HCT116 (cell line): ENCODE measurements around the gene SPATA21. TPM values are rescaled to one million over a fixed set of nuclear protein-coding genes. Genes with fewer than 3 reads are reported as not detected.

Experiments
- ATAC-seq: fragments of 200-7000 bp; cut with Tn5 transposase; 2 replicates; pipeline ENCODE4 v1.9.1; 2020; ENCODE audit warnings: mild to moderate bottlenecking, moderate library complexity
- BruUV-seq: library from RNA; stranded (reverse); fragments of 400-500 nt; replicated peaks from 2 replicates; lab custom pipeline; 2021; lab: Mats Ljungman, UMichigan
- CTCF ChIA-PET: fragments of 300-600 bp; sonication (Branson Sonifier 250); formaldehyde crosslinking; loops from one replicate; lab custom pipeline; 2021; ENCODE audit warnings: antibody characterized with exemption; lab: Charles Lee
- POLR2A ChIA-PET: fragments of 300-600, 350-600 bp; sonication (Branson Sonifier 250); formaldehyde crosslinking; loops from one replicate; lab custom pipeline; 2021; ENCODE audit warnings: antibody characterized with exemption; lab: Charles Lee
- RAD21 ChIA-PET, 2 experiments: fragments of 300-600 bp; sonication (Branson Sonifier 250); formaldehyde crosslinking; loops; one replicate each; lab custom pipeline; 2023; ENCODE audit warnings: low total read pairs in 2 of 2; ENCODE audit not compliant: uncharacterized antibody in 2 of 2, unreplicated experiment in 2 of 2, low non-redundant PET in 1 of 2; lab: Charles Lee
- DNase-seq: peaks from one replicate; pipeline ENCODE4 v3.0.0-alpha.2; 2010; ENCODE audit warnings: low read depth, low spot score
- H2AFZ ChIP-seq: fragments of 200-600 bp; shearing (Covaris generic), sonication (generic); 2 replicates; pipeline ENCODE4 v1.6.1; 2017; ENCODE audit warnings: low read depth, mixed run types, mixed read lengths, antibody characterized with exemption, low read length; ENCODE audit not compliant: poor library complexity, severe bottlenecking
- H3K27ac ChIP-seq: 2 replicates; pipeline ENCODE4 v1.5.1; 2012; ENCODE audit warnings: low read depth, low read length
- H3K27me3 ChIP-seq: fragments of 200-600 bp; sonication (generic); 2 replicates; pipeline ENCODE4 v1.6.1; 2016; ENCODE audit warnings: mixed run types, low read length, mixed read lengths; ENCODE audit not compliant: insufficient read depth
- H3K36me3 ChIP-seq, 2 experiments: fragments of 200-500 bp in 1 of 2; fragments of 200-600 bp in 1 of 2; sonication (Bioruptor generic) in 1 of 2; sonication (generic) in 1 of 2; 2 replicates each; pipeline versions ENCODE4 v1.5.1 to v1.6.1; 2014 to 2016; ENCODE audit warnings: low read length in 2 of 2, inconsistent platforms in 1 of 2, mixed read lengths in 1 of 2, mixed run types in 1 of 2; ENCODE audit not compliant: insufficient read depth in 2 of 2, control insufficient read depth in 1 of 2
- H3K4me1 ChIP-seq, 2 experiments: fragments of 200-600 bp in 1 of 2; sonication (generic) in 1 of 2; 2 replicates each; pipeline versions ENCODE4 v1.5.1 to v1.6.1; 2012 to 2017; ENCODE audit warnings: low read length in 2 of 2, inconsistent platforms in 1 of 2, mild to moderate bottlenecking in 1 of 2, mixed read lengths in 1 of 2, mixed run types in 1 of 2, moderate library complexity in 1 of 2; ENCODE audit not compliant: insufficient read depth in 2 of 2, control insufficient read depth in 1 of 2
- H3K4me2 ChIP-seq: fragments of 200-600 bp; sonication (generic); 2 replicates; pipeline ENCODE4 v1.6.1; 2017; ENCODE audit warnings: mixed run types, low read length, mixed read lengths
- H3K4me3 ChIP-seq, 2 experiments: fragments of 200-600 bp in 1 of 2; sonication (generic) in 1 of 2; replicated peaks in 1 of 2; 2 replicates each; pipeline ENCODE4 v1.5.1; 2011 to 2016; ENCODE audit warnings: low read length in 2 of 2, control low read depth in 1 of 2, low read depth in 1 of 2, mild to moderate bottlenecking in 1 of 2, mixed read lengths in 1 of 2, mixed run types in 1 of 2
- H3K79me2 ChIP-seq: fragments of 200-600 bp; sonication (generic); 2 replicates; pipeline ENCODE4 v1.6.1; 2017; ENCODE audit warnings: mild to moderate bottlenecking, mixed run types, low read length, moderate library complexity, mixed read lengths; ENCODE audit not compliant: insufficient read depth
- H3K9ac ChIP-seq: fragments of 200-600 bp; sonication (generic); 2 replicates; pipeline ENCODE4 v1.6.1; 2016; ENCODE audit warnings: low read length, mixed read lengths
- H3K9me2 ChIP-seq: fragments of 200-600 bp; sonication (generic), shearing (Covaris generic); 2 replicates; pipeline ENCODE4 v1.6.1; 2017; ENCODE audit warnings: mixed run types, mild to moderate bottlenecking, moderate library complexity; ENCODE audit not compliant: insufficient read depth
- H3K9me3 ChIP-seq, 2 experiments: fragments of 200-500 bp in 1 of 2; fragments of 200-600 bp in 1 of 2; sonication (Bioruptor generic) in 1 of 2; sonication (generic) in 1 of 2; 2 replicates each; pipeline ENCODE4 v1.6.1; 2014 to 2017; ENCODE audit warnings: low read length in 2 of 2, mixed read lengths in 2 of 2, inconsistent platforms in 1 of 2, low read depth in 1 of 2, mild to moderate bottlenecking in 1 of 2, mixed run types in 1 of 2, moderate library complexity in 1 of 2; ENCODE audit not compliant: control insufficient read depth in 1 of 2, insufficient read depth in 1 of 2
- H4K20me1 ChIP-seq: fragments of 200-600 bp; sonication (generic), shearing (Covaris generic); 2 replicates; pipeline ENCODE4 v1.6.1; 2017; ENCODE audit warnings: mixed run types, mild to moderate bottlenecking, moderate library complexity; ENCODE audit not compliant: insufficient read depth
- CBX3 ChIP-seq: IDR thresholded peaks from 2 replicates; pipeline ENCODE4 v1.6.1; 2012; ENCODE audit warnings: low read depth
- CEBPB ChIP-seq: IDR thresholded peaks from 2 replicates; pipeline ENCODE4 v1.6.1; 2012; ENCODE audit warnings: low read depth
- EGR1 ChIP-seq: IDR thresholded peaks from 2 replicates; pipeline ENCODE4 v1.6.1; 2012; ENCODE audit warnings: low read depth
- ELF1 ChIP-seq: IDR thresholded peaks from 2 replicates; pipeline ENCODE4 v1.6.1; 2012; ENCODE audit warnings: low read depth, borderline replicate concordance
- EZH2phosphoT487 ChIP-seq: fragments of 200-600 bp; IDR thresholded peaks from 2 replicates; pipeline ENCODE4 v1.6.1; 2018; ENCODE audit warnings: antibody characterized with exemption, borderline replicate concordance
- FOSL1 ChIP-seq: IDR thresholded peaks from 2 replicates; pipeline ENCODE4 v1.6.1; 2012; ENCODE audit warnings: low read depth
- JUND ChIP-seq: IDR thresholded peaks from 2 replicates; pipeline ENCODE4 v1.6.1; 2012
- POLR2A ChIP-seq: IDR thresholded peaks from 2 replicates; pipeline ENCODE4 v1.7.0; 2011; ENCODE audit warnings: borderline replicate concordance; ENCODE audit not compliant: insufficient read depth, insufficient read length; ENCODE audit errors: extremely low read depth
- POLR2AphosphoS5 ChIP-seq: IDR thresholded peaks from 2 replicates; pipeline ENCODE4 v1.6.1; 2011; ENCODE audit warnings: mild to moderate bottlenecking, low read depth, low read length, moderate library complexity
- RAD21 ChIP-seq: IDR thresholded peaks from 2 replicates; pipeline ENCODE4 v1.6.1; 2012; ENCODE audit warnings: low read depth, mild to moderate bottlenecking
- SIN3A ChIP-seq: IDR thresholded peaks from 2 replicates; pipeline ENCODE4 v1.6.1; 2012; ENCODE audit warnings: low read depth
- SP1 ChIP-seq: IDR thresholded peaks from 2 replicates; pipeline ENCODE4 v1.6.1; 2012; ENCODE audit warnings: low read depth
- TCF7L2 ChIP-seq: IDR thresholded peaks from 2 replicates; pipeline ENCODE4 v1.7.0; 2011; ENCODE audit warnings: borderline replicate concordance, inconsistent platforms; ENCODE audit not compliant: insufficient read depth, insufficient read length; ENCODE audit errors: extremely low read depth
- YY1 ChIP-seq: IDR thresholded peaks from 2 replicates; pipeline ENCODE4 v1.6.1; 2011; ENCODE audit warnings: low read length, low read depth, moderate library complexity, mild to moderate bottlenecking; ENCODE audit not compliant: insufficient replicate concordance; ENCODE audit errors: extremely low read depth
- ZFX ChIP-seq: fragments of 450-650 bp; IDR thresholded peaks from 2 replicates; pipeline ENCODE4 v1.6.1; 2017
- ZNF274 ChIP-seq: fragments of 200-500 bp; sonication (Bioruptor generic); IDR thresholded peaks from 2 replicates; pipeline ENCODE4 v1.6.1; 2014; ENCODE audit warnings: mild to moderate bottlenecking, low read depth, low read length, inconsistent platforms
- intact Hi-C: fragments of 100-400 bp; cut with micrococcal nuclease; formaldehyde crosslinking; loops from 2 replicates; pipeline ENCODE4 v1.10.0; 2022
- total RNA-seq: library from RNA; stranded (reverse); gene quantifications from one replicate; pipeline ENCODE4 v1.2.1, GENCODE V29; 2021; ENCODE audit not compliant: unreplicated experiment
- TF ChIP-seq, protein P1 (sequence below): IDR thresholded peaks from 2 replicates; pipeline ENCODE4 v1.6.1; 2012
- TF ChIP-seq, protein P2 (sequence below), 3 experiments: fragments of 200-600 bp in 1 of 3; sonication (generic) in 1 of 3; IDR thresholded peaks in 2 of 3; conservative IDR thresholded peaks in 1 of 3; 2 replicates each; pipeline ENCODE4 v1.5.1; 2012 to 2017; ENCODE audit warnings: low read depth in 2 of 3, low read length in 2 of 3, antibody characterized with exemption in 1 of 3, borderline replicate concordance in 1 of 3, control low read depth in 1 of 3, mild to moderate bottlenecking in 1 of 3, mixed read lengths in 1 of 3, mixed run types in 1 of 3, moderate library complexity in 1 of 3; ENCODE audit not compliant: insufficient read depth in 1 of 3
- TF ChIP-seq, protein P3 (sequence below): IDR thresholded peaks from 2 replicates; pipeline ENCODE4 v1.6.1; 2012
- TF ChIP-seq, protein P4 (sequence below): IDR thresholded peaks from 2 replicates; pipeline ENCODE4 v1.6.1; 2011; ENCODE audit warnings: mild to moderate bottlenecking, low read length, moderate library complexity; ENCODE audit not compliant: insufficient replicate concordance; ENCODE audit errors: extremely low read depth

The SPATA21 gene
- total RNA-seq, 1 experiment from 2014 or later = not detected

DNA sequence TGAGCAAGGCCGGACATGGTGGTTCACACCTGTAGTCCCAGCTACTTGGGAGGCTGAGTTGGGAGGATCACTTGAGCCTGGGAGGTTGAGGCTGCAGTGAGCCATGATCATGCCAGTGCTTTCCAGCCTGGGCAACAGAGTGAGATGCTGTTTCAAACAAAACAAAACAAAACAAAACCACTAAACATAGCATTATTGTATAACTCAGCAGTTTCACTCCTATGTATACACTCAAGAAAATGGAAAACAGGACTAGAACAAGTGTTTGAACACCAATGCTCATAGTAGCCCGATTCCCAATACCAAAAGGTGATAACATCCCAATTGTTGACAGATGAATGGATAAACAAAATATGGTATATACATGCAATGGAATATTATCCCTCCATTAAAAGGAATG lies 1.3 kb upstream of the SPATA21 start:
- no peak overlapping the region for H3K4me3 ChIP-seq
- H3K27ac ChIP-seq = no peak overlapping the region
- H2AFZ ChIP-seq = peak overlapping the region; percentile 7
- peaks cover 29% of the 10 kb centered on the region for H3K79me2 ChIP-seq
- no peaks in the 10 kb centered on the region for H3K9me2 ChIP-seq
- ChIA-PET POLR2A (no interaction called here), RAD21 (no interaction called here), CTCF (no interaction called here)
- H3K9me3 ChIP-seq = no peaks in the 10 kb centered on the region
- peaks cover 4 to 13% of the 10 kb centered on the region in 2 experiments; a peak in 3 of 4 replicates for H3K4me1 ChIP-seq
- no TSS peak for BruUV-seq
- no peak overlapping the region for H3K4me2 ChIP-seq
- ATAC-seq = no peak
- no peak for TF ChIP-seq YY1
- TF ChIP-seq, protein P1, sequence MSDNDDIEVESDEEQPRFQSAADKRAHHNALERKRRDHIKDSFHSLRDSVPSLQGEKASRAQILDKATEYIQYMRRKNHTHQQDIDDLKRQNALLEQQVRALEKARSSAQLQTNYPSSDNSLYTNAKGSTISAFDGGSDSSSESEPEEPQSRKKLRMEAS = no peak
- TF ChIP-seq TCF7L2 = no peak
- no peak for TF ChIP-seq POLR2A
- TF ChIP-seq, protein P2, sequence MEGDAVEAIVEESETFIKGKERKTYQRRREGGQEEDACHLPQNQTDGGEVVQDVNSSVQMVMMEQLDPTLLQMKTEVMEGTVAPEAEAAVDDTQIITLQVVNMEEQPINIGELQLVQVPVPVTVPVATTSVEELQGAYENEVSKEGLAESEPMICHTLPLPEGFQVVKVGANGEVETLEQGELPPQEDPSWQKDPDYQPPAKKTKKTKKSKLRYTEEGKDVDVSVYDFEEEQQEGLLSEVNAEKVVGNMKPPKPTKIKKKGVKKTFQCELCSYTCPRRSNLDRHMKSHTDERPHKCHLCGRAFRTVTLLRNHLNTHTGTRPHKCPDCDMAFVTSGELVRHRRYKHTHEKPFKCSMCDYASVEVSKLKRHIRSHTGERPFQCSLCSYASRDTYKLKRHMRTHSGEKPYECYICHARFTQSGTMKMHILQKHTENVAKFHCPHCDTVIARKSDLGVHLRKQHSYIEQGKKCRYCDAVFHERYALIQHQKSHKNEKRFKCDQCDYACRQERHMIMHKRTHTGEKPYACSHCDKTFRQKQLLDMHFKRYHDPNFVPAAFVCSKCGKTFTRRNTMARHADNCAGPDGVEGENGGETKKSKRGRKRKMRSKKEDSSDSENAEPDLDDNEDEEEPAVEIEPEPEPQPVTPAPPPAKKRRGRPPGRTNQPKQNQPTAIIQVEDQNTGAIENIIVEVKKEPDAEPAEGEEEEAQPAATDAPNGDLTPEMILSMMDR (IDR thresholded peaks at IDR 0.05 in 2 of 3, conservative IDR thresholded peaks at IDR 0.05 in 1 of 3; ENCODE audit: borderline replicate concordance in 1 of 3, insufficient read depth in 1 of 3, low read depth in 2 of 3, low read length in 2 of 3) = no peak
- TF ChIP-seq POLR2AphosphoS5 = no peak
- TF ChIP-seq SIN3A = no peak
- TF ChIP-seq CEBPB = no peak
- TF ChIP-seq, protein P3, sequence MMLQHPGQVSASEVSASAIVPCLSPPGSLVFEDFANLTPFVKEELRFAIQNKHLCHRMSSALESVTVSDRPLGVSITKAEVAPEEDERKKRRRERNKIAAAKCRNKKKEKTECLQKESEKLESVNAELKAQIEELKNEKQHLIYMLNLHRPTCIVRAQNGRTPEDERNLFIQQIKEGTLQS = no peak
- TF ChIP-seq CBX3 = no peak
- no peak for TF ChIP-seq RAD21
- TF ChIP-seq FOSL1 = no peak
- no peak for TF ChIP-seq EGR1
- TF ChIP-seq EZH2phosphoT487 = no peak
- no peak for TF ChIP-seq SP1
- no peak for TF ChIP-seq JUND
- no peak for TF ChIP-seq ZNF274
- TF ChIP-seq ELF1 = no peak
- TF ChIP-seq ZFX = no peak
- TF ChIP-seq, protein P4, sequence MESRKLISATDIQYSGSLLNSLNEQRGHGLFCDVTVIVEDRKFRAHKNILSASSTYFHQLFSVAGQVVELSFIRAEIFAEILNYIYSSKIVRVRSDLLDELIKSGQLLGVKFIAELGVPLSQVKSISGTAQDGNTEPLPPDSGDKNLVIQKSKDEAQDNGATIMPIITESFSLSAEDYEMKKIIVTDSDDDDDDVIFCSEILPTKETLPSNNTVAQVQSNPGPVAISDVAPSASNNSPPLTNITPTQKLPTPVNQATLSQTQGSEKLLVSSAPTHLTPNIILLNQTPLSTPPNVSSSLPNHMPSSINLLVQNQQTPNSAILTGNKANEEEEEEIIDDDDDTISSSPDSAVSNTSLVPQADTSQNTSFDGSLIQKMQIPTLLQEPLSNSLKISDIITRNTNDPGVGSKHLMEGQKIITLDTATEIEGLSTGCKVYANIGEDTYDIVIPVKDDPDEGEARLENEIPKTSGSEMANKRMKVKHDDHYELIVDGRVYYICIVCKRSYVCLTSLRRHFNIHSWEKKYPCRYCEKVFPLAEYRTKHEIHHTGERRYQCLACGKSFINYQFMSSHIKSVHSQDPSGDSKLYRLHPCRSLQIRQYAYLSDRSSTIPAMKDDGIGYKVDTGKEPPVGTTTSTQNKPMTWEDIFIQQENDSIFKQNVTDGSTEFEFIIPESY = no peak
- peaks cover 2 to 4% of the 10 kb centered on the region in 2 experiments; a peak in 2 of 4 replicates for H3K36me3 ChIP-seq
- no peak overlapping the region for H3K9ac ChIP-seq
- intact Hi-C loops = no loop called here
- no peaks in the 10 kb centered on the region for H4K20me1 ChIP-seq
- H3K27me3 ChIP-seq = no peaks in the 10 kb centered on the region
- no peak for DNase-seq
